Measurements from ENCODE around the gene VPS9D1. TPM values are rescaled to one million over a fixed set of nuclear protein-coding genes. Genes with fewer than 3 reads are reported as not detected.

The VPS9D1 gene
- total and polyA plus RNA-seq, 10 of the 15 experiments (the other 5 are each of a cell fraction or from before 2014, with no cell fraction given): 0.65 to 4.2 (median 1.1) TPM

- TF ChIP-seq TCF3 (IDR thresholded peaks at IDR 0.05; ENCODE audit: borderline replicate concordance, insufficient read depth, low read depth, low read length) (0 out of 2 replicates have a peak, but pooled peaks have one; percentile 44), WRNIP1 (IDR thresholded peaks at IDR 0.05; ENCODE audit: borderline replicate concordance, low read depth, low read length) (0 out of 2 replicates have a peak, but pooled peaks have one; percentile 45), NR2C2 (IDR thresholded peaks at IDR 0.05; ENCODE audit: borderline replicate concordance, control insufficient read depth, insufficient read length, low read depth) (no peak), CUX1 (IDR thresholded peaks at IDR 0.05; ENCODE audit: insufficient replicate concordance, low read depth, low read length) (no peak), RB1 (IDR thresholded peaks at IDR 0.05; ENCODE audit: borderline replicate concordance) (no peak), MLLT1 (IDR thresholded peaks at IDR 0.05) (peak; percentile 68), NFIC (IDR thresholded peaks at IDR 0.05; ENCODE audit: low read depth, low read length) (peak; percentile 81), IRF4 (IDR thresholded peaks at IDR 0.05; ENCODE audit: low read depth, low read length) (peak; percentile 98), E2F4 (IDR thresholded peaks at IDR 0.05; ENCODE audit: low read depth, low read length) (no peak), FOS (IDR thresholded peaks at IDR 0.05; ENCODE audit: borderline replicate concordance, extremely low read depth, insufficient read length) (no peak), POLR2A (IDR thresholded peaks at IDR 0.05; ENCODE audit: low read depth, low read length) (peak; percentile 69; the same call in 1 of the 2 replicates), CREB1 (IDR thresholded peaks at IDR 0.05; ENCODE audit: low read depth) (0 out of 2 replicates have a peak, but pooled peaks have one; percentile 48), NBN (IDR thresholded peaks at IDR 0.05) (peak; percentile 91; the same call in 1 of the 2 replicates), USF2 (IDR thresholded peaks at IDR 0.05; ENCODE audit: borderline replicate concordance, low read depth, low read length) (no peak), SIN3A (IDR thresholded peaks at IDR 0.05; ENCODE audit: low read depth, low read length) (no peak), FOXK2 (IDR thresholded peaks at IDR 0.05) (peak; percentile 53; the same call in 1 of the 2 replicates), NFYB (IDR thresholded peaks at IDR 0.05; ENCODE audit: insufficient read depth, low read depth, low read length) (no peak), ZBED1 (IDR thresholded peaks at IDR 0.05; ENCODE audit: borderline replicate concordance) (no peak; the same call in 1 of the 2 replicates), BRCA1 (IDR thresholded peaks at IDR 0.05; ENCODE audit: low read depth, low read length) (no peak), ZZZ3 (IDR thresholded peaks at IDR 0.05; ENCODE audit: control insufficient read depth, insufficient read length, low read depth) (no peak), IRF3 (IDR thresholded peaks at IDR 0.05) (no peak)
Observed at GRCh38 chr16:89764711-89765201, 44.1 kb upstream of the VPS9D1 start (continued).

Data from GM12878 (cell line).